Measurements from ENCODE around the gene SLC9A9. TPM values are rescaled to one million over a fixed set of nuclear protein-coding genes. Genes with fewer than 3 reads are reported as not detected.

SLC9A9 gene
- total and polyA plus RNA-seq, 2 of the 8 experiments (the other 6 are each of a cell fraction or from before 2014, with no cell fraction given): 0.48 to 1.1 TPM

GRCh38 chr3:143442814-143443447, 405.3 kb downstream of the SLC9A9 start (continued):
- TF ChIP-seq POU5F1 (IDR thresholded peaks at IDR 0.05; ENCODE audit: low read depth, low read length): no peak
- TF ChIP-seq RBBP5 (IDR thresholded peaks at IDR 0.05; ENCODE audit: borderline replicate concordance, low read depth, low read length): no peak
